Measurements from ENCODE around the gene GPHA2.

GPHA2 gene

GRCh38 chr11:64909653-64910343, 25.9 kb downstream of the GPHA2 start:
- DNase-seq: no peak

- DNase-seq: no peak
These were observed 26.9 kb downstream of the GPHA2 start for GRCh38 chr11:64908766-64909165.

DNA sequence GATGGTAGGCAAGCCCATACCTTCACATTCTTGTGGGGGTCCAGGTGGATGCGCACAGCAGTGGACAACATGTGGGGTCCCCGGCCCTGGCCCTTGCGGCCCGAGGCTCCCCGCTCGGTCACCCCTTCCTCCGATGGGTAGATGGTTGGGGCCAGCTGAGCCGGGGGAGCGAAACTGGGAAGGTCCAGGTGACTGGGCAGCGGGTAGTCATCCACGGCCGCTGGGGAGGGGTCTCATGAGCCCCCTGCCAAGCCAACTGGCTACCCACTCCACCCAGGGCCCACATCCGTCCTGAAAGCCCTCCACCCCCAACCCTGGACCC, 29.4 kb downstream of the GPHA2 start:
- no peak for DNase-seq

GRCh38 chr11:64905516-64906313, 30.0 kb downstream of the GPHA2 start:
- no peak for DNase-seq

DNA sequence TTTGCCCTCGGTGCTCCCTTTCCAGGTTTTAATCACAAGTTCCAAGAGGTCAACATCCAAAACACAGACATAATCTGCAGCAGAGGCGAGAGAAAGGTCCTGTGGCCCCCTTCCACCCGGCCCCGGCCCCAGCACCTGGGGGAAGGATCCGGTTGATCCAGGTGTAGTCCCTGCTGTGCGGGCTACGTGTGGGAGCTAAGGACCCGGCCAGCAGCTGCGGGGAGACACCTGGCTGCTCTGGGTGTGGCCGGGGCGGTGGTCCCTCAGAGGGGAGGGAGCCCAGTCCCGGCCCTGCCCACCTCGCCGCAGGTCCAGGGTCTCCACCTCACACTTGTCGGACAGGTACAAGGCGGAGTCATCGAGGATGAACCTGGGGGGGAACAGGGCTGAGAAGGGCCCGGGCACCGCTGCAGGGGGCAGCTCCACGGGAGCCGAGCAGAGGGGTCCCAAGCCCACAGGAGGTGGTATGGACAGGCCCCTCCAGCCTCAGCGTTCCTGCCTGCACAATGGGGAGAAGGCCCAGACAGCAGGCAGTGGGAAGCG, 32.3 kb downstream of the GPHA2 start:
- no peak for DNase-seq

- DNase-seq: no peak
These were observed 33.4 kb downstream of the GPHA2 start for GRCh38 chr11:64902102-64902900.

DNA sequence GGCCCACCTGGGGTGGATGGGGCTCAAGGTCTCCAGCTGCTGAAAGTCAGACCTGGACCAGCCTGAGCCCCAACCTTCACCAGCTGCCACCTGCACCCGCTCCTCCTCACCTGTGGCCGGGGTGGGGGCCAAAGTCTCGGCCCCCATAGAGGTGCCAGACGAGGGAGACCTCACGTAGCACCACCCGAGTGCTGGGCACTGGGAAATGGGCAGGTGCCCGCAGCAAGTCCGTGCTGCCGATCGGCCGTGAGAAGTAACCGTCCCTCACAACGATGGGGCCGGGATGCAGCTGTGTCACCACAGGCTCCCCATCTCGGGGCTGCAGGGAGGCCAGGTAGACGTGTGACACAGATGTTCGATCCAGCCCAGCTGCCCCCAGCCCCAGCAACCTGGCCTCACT, 34.9 kb downstream of the GPHA2 start:
- no peak for DNase-seq

- peak; percentile 55 for DNase-seq
These were observed 35.4 kb downstream of the GPHA2 start for GRCh38 chr11:64900263-64900678.

DNA sequence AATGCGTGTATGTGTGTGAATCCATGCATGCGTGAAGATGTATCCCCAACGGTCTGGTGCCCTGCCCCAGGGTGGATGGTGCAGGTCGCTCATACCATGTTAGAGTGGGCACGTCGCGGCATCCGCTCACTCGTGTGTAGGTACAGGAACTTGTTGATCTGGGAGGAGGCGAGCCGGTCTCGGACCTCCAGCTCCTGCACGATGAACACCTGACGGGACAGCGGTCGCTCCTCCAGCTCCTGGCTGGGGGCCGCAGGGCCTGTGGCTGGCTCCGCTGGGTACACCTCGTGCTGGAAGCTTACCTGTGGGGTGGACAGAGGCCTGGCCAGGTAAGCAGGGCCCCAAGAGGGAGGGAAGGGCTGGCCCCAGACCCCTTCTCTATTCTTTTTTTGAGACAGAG, 37.2 kb downstream of the GPHA2 start:
- no peak for DNase-seq

DNA sequence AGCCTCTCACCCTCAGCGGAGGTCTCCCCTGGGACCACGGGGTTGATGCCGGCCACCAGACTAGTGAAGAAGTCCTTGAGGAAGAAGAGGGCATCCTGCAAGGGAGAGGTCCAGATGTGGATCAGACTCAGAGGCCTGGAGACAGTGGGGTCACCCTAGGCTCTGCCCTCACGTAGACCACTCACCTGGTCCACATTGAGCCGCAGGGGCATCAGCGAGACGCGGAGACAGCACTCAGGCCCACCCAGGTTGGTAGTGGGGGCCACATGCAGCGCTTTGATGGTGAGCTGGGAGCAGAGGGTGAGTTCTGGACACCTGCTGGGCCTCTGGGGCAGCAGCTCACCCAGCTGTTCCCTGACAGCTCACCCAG, 37.6 kb downstream of the GPHA2 start:
- DNase-seq: no peak

- DNase-seq: no peak
These were observed 38.2 kb downstream of the GPHA2 start for GRCh38 chr11:64897381-64898075.

DNA sequence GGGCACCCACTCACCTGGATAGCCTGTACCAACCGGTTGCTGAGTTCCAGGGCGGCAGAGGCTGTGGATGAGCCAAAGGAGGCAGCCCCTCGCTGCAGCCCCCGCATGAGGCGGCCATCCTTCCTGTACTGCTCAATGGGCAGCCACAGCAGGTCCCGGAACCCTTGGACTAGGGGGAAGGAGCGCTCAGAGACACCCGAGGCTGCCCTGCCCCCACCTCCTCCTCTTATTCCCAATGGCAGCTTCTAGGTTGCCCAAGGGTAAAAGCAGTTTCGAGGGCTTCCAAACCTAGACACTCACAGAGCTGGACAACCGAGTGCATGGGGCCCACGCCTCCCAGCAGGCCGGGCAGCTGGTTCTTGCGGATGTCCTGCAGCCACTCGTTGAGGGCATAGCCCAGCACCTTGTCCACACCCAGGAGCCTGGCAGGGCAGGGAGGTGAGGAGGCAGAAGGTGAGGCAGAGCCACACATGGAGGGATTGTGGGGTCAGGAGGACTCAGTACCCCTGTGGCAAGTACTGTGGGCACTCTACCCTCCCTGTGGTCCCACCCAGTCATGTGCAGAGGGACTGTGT, 39.2 kb downstream of the GPHA2 start:
- DNase-seq: no peak

DNA sequence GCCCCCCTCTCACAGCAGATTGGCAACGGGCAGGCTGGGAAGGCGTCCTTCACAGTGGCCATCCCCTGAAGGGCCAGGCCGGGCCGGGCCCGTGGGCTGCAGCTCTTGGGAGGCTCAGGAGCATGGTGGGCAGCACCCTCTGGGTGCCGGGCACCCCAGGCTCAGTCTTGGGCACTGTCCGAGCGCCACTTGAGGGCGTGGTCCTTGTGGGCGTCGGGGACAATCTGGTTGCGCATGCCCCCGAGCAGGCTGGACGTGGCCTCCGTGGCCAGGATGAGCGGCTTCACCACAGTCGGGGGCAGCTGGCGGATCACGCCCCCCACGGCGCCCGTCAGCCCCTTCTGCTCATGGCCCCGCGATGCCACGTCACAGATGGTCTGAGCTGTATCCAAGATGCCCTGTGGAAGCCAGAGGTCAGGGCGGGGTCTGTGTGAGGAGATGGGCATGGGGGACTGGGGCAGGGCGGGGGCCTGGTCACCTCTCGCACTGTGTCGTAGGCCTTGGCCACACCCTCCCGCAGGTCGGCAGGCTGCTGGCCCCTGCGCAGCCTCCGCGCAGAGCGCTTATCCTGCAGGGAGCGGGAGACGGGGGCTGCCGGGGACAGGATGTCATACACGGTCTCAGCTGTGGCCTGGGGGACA, 40.8 kb downstream of the GPHA2 start:
- DNase-seq: no peak

- DNase-seq: peak; percentile 94
These were observed 41.5 kb downstream of the GPHA2 start for GRCh38 chr11:64894070-64894811.

DNA sequence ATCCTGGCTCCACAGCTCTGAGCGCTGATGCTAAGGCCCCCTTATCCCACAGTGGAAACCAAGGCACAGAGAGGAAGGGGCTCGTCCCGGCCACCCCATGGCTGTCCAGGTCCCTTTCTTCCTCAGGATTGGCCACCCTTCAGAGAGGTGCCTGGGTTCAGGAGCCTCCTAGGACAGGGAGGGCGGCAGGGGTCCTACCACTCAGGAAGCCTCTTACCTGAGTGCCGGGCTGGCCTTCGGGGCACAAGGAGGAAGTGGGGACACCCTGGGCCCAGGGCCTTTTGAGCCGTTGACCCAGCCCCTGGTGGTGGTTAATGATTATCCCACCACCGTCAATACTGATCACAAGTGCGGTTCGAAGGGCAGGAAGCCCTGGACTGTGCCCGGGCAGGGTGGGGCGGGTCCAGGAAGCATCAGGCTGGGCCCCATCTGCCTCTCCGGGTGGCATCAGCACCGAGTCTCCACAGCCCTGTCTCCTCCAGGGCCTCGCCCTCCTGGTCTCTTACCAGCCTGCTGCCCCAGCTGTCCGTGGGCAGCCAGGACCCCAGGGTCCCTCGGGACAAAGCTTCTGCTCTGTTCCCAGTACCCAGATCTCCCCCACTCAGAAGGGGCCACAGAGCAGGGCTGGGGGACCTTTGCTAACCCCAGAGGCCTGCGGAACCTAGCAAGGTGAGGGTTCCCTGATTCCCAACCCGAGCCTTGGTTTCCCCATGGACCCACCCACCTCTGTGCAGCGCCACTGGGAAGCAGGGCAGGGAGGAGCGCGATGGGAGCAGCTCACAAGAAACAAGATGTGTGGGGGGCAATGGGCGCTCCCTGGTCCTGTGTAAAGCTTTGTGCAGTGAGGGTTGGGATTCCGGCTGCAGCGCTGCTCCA, 42.3 kb downstream of the GPHA2 start:
- DNase-seq: no peak

GRCh38 chr11:64892838-64893193, 42.9 kb downstream of the GPHA2 start:
- DNase-seq: no peak

DNA sequence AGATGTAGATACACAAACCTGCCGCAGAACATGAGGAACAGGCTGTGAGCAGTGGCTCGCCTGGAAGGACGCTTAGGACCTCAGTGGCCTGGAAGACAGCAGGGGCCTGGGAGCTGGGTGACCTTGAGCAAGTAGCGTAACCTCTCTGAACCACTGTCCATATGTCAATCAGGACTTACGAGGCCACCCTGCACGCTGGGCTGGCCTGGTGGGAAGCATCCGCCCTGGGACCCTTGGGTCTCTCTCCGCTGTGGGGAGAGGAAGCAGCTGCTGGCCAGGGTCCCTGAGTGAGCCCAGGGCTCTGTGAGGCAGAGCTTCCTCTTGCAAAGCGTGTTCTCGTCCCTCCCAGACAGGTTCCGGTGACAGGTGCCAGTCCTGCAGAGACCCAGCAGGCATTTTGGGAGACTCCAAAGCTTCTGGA, 43.3 kb downstream of the GPHA2 start:
- DNase-seq: no peak

DNA sequence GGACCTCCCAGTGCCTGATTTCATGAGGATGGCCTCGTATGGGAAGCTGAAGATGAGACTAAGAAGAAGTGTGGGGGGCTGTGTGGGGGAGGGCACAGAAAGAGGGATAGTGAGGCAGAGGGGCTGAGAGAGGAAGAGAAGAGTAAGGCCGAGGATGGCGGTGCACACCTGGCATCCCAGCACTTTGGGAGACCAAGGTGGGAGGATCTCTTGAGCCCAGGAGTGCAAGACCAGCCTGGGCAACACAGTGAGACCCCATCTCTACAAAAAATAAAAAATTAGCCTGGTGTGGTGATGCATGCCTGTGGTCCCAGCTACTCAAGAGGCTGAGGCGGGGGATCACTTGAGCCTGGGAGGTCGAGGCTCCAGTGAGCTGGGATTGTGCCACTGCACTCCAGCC, 43.8 kb downstream of the GPHA2 start:
- no peak for DNase-seq

DNA sequence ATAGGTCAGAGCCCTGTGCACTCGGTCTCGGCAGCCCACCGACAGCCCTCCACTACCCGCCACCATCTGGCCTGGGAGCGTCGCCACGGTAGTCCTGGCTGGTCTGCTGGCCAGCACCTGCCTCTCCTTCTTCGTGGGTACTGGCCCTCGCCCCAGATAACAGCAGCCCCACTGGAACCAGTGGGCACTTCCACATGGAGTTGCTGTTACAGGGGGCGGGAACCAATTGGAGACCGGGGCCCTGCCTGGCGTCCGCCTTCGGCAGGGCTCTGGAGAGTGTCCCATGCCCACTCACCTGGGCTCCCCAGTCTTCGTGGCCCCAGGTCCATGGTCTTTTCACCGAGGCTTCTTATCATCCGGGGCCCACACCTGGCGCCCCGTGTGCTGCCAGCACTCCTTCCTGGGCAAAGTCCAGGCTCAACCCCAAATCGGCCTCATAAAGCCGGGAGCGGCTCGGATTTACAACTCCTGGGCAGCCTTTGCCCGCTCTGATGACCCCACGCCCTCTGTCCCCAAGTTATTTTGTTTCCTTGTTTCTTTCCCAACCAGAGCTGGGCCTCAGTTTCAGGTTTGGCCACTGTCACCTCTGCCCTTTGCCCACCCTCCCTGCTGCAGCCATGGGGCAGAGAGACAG, 44.4 kb downstream of the GPHA2 start:
- no peak for DNase-seq

GRCh38 chr11:64890522-64890939, 45.2 kb downstream of the GPHA2 start:
- DNase-seq: no peak

Data from stimulated activated CD4-positive, alpha-beta T cell treated with anti-CD3 and anti-CD28 coated beads, Interleukin-12 subunit alpha, Interleukin-12 subunit beta, amount 100 ng/mL, for 4 hours (primary cell).